HG03175 (cell line): ENCODE data around the gene KCNC1.

Experiments used
- ATAC-seq: cut with Tn5 transposase; IDR thresholded peaks from one replicate; pipeline ENCODE4 v1.9.1; 2021; ENCODE audit warnings: mild to moderate bottlenecking, moderate library complexity; ENCODE audit not compliant: unreplicated experiment

Gene KCNC1

GRCh38 chr11:17813391-17814059 lies 78.9 kb downstream of the KCNC1 start:
- ATAC-seq, result no peak

DNA sequence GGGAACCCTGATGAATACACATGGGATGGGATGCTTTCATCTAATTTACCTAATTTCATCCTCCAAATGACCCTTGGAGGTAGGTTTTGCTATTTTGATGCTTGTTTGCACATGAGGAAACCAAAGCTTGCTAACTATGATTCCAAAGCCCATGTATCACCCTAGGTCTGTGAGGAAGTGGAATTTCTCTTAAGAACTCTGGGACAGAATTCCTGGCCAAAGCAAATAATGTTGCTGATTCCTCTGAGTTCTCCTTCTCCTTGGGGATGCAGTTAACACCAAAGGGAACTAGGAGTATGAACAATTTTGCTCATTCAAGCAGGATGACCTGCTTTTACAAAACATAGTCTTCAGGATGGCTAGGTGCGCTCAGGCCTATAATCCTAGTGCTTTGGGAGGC lies 80.0 kb downstream of the KCNC1 start:
- no peak for ATAC-seq

DNA sequence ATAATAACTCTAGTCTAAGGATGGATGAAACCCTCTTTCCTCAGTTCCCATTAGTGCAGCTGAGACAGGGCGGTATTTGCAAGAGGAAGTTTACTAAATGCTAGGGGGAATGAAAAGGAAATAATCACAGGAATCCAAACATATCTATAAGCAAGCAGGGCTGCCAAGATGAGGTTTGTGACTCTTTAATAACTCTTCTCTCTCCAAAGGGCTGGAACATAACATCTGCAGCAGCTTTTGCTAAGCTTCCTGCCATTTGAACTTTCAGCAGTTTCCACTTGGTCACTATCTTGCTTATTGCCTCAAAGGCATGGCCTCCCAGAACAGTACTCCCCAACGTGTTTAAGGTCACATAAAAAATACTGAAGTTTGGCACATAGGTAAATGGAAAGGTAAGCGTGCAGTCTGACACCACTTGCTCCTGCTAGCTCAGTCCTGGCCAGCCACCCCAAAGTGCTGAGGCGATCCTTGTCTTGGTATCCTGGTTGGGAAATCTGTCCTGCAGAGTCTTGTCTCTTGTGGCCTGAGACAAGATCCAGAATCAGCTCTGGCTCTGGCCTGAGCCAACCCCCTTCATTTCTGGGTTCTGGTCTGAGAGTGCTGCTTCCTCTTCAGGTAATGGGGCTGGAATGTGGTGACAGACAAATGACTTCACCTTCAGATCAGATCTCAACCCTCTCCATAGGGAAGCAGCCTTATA lies 81.8 kb downstream of the KCNC1 start:
- ATAC-seq, result no peak

DNA sequence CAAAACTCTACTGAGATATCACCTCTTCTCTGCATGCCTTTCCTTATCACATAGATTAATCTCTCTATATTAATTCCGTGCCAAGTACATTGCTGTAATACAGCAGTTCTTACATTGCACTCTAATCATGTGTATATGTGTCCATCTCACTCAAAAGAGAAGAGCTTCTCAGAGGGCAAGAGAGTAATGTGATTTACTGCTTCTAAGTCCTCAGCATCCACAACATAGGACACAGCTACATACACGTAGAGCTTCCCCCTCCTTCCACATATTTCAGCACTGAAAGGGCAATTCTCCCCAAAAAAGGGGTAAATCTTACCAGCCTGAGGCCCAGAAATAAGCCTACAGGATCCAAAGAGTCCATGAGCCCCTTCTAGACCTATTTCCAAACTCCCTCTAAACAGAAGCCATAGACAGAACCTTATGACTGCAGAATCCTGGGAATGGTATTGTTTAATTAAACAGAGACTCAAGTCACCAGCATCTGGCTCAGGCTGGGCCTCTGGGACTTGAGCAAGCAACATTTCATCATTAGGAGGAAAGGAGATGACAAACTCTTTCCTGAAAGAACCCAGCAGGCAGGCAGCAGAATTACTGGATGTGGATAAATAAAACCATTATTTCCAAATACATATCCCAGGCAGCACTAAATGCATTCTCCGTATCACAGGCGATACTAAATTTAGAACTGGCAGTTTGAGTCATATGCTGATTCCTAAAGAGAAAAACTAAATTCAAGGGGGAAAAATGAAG lies 87.2 kb downstream of the KCNC1 start:
- no peak for ATAC-seq

GRCh38 chr11:17822401-17822781 lies 87.8 kb downstream of the KCNC1 start:
- ATAC-seq, result no peak

- no peak for ATAC-seq
Observed at GRCh38 chr11:17827006-17827405, 92.4 kb downstream of the KCNC1 start.

DNA sequence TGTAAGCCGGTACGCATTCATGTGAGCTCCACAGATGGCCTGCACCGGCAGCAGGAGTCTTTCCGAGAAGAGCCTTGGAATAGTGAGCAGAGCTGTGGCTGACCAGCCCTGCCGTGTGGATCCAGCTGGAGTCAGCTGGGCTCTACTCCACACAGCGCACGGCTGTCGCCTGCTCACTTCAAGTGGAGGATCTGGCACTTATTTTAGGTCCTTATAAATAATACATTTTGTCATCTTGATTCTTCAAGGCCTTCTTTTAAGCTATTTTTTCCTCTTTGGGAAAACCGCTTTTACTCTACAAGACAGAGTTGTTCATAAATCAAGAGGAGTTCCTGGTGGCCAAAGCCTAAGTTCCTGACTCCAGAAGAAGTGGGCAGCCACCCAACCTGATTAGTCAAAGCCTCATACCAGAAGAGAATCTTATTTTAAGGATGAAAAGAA lies 93.8 kb downstream of the KCNC1 start:
- no peak for ATAC-seq

DNA sequence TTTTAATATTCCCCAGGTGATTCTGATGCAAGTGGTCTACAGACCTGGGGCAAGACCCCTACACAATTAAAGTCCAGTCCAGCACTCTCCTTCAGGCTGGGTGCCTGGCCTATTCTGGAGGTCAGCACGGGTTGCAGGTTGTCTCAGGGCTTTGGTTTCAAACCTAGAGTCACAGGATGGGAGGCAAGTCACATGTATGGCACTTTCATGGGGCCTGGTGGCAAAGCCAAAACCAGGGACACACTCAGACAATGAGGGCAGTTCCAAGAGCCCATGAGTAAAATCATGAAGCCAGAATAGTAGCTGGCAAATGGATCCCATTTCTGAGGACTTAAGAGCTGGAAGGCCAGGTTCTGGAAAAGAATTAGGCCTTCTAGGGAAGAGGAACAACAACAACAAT lies 96.6 kb downstream of the KCNC1 start:
- no peak for ATAC-seq

DNA sequence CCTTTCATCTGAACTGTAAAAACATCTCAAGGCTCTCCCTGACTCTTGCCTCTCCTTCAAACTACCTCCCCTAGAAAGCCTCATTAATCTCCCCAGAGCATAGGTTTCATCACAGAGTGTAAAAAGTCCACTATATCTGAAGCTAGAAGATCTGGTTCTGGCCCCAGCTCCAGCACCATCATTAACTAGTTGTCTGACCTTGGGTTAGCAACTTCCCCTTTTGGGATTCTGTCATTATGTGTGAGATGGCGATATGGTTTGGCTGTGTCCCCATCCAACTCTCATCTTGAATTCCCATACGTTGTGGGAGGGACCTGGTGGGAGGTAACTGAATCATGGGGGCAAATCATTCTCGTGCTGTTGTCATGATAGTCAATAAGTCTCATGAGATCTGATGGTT lies 97.3 kb downstream of the KCNC1 start:
- no peak for ATAC-seq
